HL-60 (cell line): Measurements from ENCODE around the gene RBPJ.

Source experiments
- DNase-seq, 2 experiments: peaks; one replicate each; pipeline ENCODE4 v3.0.0-alpha.2; 2010 to 2020; ENCODE audit warnings: low read depth in 1 of 2, low spot score in 1 of 2
- H3K27ac ChIP-seq: fragments of 250-450 bp; sonication (Bioruptor Pico); replicated peaks from 2 replicates; pipeline ENCODE4 v1.5.1; 2020; ENCODE audit warnings: mild to moderate bottlenecking, moderate library complexity
- H3K27me3 ChIP-seq: fragments of 250-450 bp; sonication (Bioruptor Pico); 2 replicates; pipeline ENCODE4 v1.5.1; 2021; ENCODE audit warnings: mild to moderate bottlenecking, moderate library complexity; ENCODE audit not compliant: insufficient read depth, poor library complexity, severe bottlenecking
- H3K4me3 ChIP-seq: replicated peaks from 2 replicates; pipeline ENCODE4 v1.5.1; 2011; ENCODE audit warnings: mild to moderate bottlenecking, control low read depth, low read length; ENCODE audit not compliant: insufficient read depth
- GABPA ChIP-seq: IDR thresholded peaks from 2 replicates; pipeline ENCODE4 v1.6.1; 2012; ENCODE audit warnings: low read depth
- POLR2AphosphoS5 ChIP-seq: IDR thresholded peaks from 2 replicates; pipeline ENCODE4 v1.6.1; 2012; ENCODE audit warnings: low read depth
- SPI1 ChIP-seq: IDR thresholded peaks from 2 replicates; pipeline ENCODE4 v1.6.1; 2012; ENCODE audit warnings: low read depth, mild to moderate bottlenecking, borderline replicate concordance
- TF ChIP-seq, protein P1 (sequence below): IDR thresholded peaks from one replicate; pipeline ENCODE4 v1.5.1; 2011; ENCODE audit warnings: low read length, control low read depth, inconsistent platforms; ENCODE audit not compliant: insufficient read depth
- TF ChIP-seq, protein P2 (sequence below): IDR thresholded peaks from 2 replicates; pipeline ENCODE4 v1.6.1; 2012; ENCODE audit warnings: low read depth; ENCODE audit not compliant: insufficient replicate concordance

The RBPJ gene

DNA sequence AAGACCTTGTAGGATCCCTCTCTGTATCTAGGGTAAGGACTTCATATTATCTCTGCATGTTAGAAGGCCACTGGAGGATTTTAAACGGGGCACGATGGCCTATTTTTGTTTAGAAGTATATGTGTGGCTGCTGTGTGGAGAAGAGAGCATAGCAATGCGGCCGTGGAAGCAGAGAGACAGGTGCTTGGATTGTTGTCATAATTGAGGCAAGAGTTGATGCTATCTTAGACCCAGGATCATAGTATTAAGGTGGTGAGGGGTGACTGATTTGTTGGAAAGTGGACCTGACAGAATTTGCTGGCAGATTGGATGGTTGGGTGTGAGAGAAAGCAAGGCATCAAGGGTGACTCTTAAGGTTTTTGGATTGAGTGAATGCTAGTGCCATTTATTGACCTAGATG is 106.1 kb downstream of the RBPJ start:
- H3K27me3 ChIP-seq: no peaks in the 10 kb centered on the region
- no peak overlapping the region for H3K4me3 ChIP-seq
- DNase-seq: no peak
- no peak overlapping the region for H3K27ac ChIP-seq
- TF ChIP-seq SPI1 (no peak), POLR2AphosphoS5 (no peak), GABPA (no peak)
- TF ChIP-seq, protein P1, sequence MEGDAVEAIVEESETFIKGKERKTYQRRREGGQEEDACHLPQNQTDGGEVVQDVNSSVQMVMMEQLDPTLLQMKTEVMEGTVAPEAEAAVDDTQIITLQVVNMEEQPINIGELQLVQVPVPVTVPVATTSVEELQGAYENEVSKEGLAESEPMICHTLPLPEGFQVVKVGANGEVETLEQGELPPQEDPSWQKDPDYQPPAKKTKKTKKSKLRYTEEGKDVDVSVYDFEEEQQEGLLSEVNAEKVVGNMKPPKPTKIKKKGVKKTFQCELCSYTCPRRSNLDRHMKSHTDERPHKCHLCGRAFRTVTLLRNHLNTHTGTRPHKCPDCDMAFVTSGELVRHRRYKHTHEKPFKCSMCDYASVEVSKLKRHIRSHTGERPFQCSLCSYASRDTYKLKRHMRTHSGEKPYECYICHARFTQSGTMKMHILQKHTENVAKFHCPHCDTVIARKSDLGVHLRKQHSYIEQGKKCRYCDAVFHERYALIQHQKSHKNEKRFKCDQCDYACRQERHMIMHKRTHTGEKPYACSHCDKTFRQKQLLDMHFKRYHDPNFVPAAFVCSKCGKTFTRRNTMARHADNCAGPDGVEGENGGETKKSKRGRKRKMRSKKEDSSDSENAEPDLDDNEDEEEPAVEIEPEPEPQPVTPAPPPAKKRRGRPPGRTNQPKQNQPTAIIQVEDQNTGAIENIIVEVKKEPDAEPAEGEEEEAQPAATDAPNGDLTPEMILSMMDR: no peak

GRCh38 chr4:26429910-26430309 is 109.1 kb downstream of the RBPJ start:
- Histone ChIP-seq H3K27ac (no peak overlapping the region), H3K27me3 (no peaks in the 10 kb centered on the region), H3K4me3 (no peak overlapping the region)
- no peak for DNase-seq
- no peak for TF ChIP-seq GABPA
- TF ChIP-seq POLR2AphosphoS5: no peak
- TF ChIP-seq, protein P1: no peak
- TF ChIP-seq SPI1: no peak
- TF ChIP-seq, protein P2, sequence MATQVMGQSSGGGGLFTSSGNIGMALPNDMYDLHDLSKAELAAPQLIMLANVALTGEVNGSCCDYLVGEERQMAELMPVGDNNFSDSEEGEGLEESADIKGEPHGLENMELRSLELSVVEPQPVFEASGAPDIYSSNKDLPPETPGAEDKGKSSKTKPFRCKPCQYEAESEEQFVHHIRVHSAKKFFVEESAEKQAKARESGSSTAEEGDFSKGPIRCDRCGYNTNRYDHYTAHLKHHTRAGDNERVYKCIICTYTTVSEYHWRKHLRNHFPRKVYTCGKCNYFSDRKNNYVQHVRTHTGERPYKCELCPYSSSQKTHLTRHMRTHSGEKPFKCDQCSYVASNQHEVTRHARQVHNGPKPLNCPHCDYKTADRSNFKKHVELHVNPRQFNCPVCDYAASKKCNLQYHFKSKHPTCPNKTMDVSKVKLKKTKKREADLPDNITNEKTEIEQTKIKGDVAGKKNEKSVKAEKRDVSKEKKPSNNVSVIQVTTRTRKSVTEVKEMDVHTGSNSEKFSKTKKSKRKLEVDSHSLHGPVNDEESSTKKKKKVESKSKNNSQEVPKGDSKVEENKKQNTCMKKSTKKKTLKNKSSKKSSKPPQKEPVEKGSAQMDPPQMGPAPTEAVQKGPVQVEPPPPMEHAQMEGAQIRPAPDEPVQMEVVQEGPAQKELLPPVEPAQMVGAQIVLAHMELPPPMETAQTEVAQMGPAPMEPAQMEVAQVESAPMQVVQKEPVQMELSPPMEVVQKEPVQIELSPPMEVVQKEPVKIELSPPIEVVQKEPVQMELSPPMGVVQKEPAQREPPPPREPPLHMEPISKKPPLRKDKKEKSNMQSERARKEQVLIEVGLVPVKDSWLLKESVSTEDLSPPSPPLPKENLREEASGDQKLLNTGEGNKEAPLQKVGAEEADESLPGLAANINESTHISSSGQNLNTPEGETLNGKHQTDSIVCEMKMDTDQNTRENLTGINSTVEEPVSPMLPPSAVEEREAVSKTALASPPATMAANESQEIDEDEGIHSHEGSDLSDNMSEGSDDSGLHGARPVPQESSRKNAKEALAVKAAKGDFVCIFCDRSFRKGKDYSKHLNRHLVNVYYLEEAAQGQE: no peak

DNA sequence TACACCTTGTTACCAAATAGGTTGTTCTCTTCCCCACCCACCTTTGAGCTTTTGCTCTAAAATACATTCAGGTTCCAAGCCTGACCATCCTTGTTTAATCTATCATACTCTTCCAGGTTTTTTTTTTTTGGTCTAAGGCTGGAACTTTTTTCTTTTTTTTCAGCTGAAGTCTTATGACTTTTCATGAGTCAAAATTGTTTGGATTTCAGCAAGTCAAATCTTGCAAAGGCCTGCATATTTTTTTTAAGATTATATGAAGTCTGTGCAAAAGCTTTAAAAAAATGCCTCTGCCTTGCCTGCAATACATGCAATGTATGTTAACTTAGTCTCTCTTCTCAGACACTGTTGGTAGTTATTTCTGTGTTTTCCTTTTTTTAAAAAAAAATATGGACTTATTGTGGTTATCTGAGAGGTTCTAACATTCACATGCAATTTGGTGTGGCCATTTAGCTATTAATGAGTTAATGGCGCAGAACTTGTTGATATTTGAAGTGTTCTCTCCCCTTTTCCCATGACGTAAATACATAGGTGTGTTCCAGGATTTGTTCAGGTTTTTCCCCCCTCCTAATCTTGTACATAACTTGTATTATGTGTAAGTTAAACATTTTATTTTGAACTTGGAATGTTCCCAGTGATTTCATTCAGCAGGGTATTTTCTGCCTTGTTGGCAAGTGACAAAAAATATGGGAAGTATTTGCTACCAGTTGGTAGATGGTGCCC is 110.8 kb downstream of the RBPJ start:
- DNase-seq: no peak
- H3K27ac ChIP-seq: no peak overlapping the region
- H3K4me3 ChIP-seq: no peak overlapping the region
- H3K27me3 ChIP-seq: no peaks in the 10 kb centered on the region
- no peak for TF ChIP-seq GABPA
- TF ChIP-seq, protein P1: no peak
- no peak for TF ChIP-seq POLR2AphosphoS5
- TF ChIP-seq, protein P2: no peak
- TF ChIP-seq SPI1: no peak

GRCh38 chr4:26432419-26432818 is 111.6 kb downstream of the RBPJ start:
- TF ChIP-seq SPI1 (no peak), GABPA (no peak), POLR2AphosphoS5 (no peak)
- TF ChIP-seq, protein P1: no peak
- TF ChIP-seq, protein P2: no peak
- Histone ChIP-seq H3K4me3 (no peak overlapping the region), H3K27ac (no peak overlapping the region), H3K27me3 (no peaks in the 10 kb centered on the region)
- no peak for DNase-seq
